Stomach smooth muscle (tissue), 2 donors: ENCODE measurements around the gene TTLL5.
"Not testable (repeated sequence)": the region's sequence is repeated elsewhere in the genome, so short reads cannot be mapped to it uniquely, and the experiment has no call there.

Experiments
- H3K27ac ChIP-seq: one replicate; pipeline ENCODE4 v1.7.0; 2013; ENCODE audit warnings: mild to moderate bottlenecking, low read length, inconsistent platforms
- H3K27me3 ChIP-seq, 2 donors: one replicate each; pipeline ENCODE4 v1.7.0; 2013; ENCODE audit warnings: low read length in 2 of 2; ENCODE audit not compliant: insufficient read depth in 2 of 2, control insufficient read depth in 1 of 2
- H3K36me3 ChIP-seq, 2 donors: one replicate each; pipeline ENCODE4 v1.7.0; 2013; ENCODE audit warnings: low read length in 2 of 2; ENCODE audit not compliant: control insufficient read depth in 2 of 2, insufficient read depth in 2 of 2
- H3K4me1 ChIP-seq: one replicate; pipeline ENCODE4 v1.7.0; 2013; ENCODE audit warnings: low read length; ENCODE audit not compliant: control insufficient read depth, insufficient read depth
- H3K4me3 ChIP-seq, 2 donors: one replicate each; pipeline ENCODE4 v1.7.0; 2013; ENCODE audit warnings: low read length in 2 of 2
- H3K9ac ChIP-seq, 2 donors: one replicate each; pipeline ENCODE4 v1.7.0; 2013; ENCODE audit warnings: low read length in 2 of 2, mild to moderate bottlenecking in 1 of 2
- H3K9me3 ChIP-seq, 2 donors: one replicate each; pipeline ENCODE4 v1.7.0; 2013; ENCODE audit warnings: low read length in 2 of 2; ENCODE audit not compliant: control insufficient read depth in 2 of 2
- donor health status: healthy.
- donor health status: Pancreatic carcinoma.

The TTLL5 gene

GRCh38 chr14:75906680-75907280 lies 245.7 kb downstream of the TTLL5 start:
- no peak overlapping the region for H3K4me3 ChIP-seq
- H3K27ac ChIP-seq, result no peak overlapping the region
- H3K9ac ChIP-seq, result no peak overlapping the region

GRCh38 chr14:75907756-75908359 lies 246.8 kb downstream of the TTLL5 start:
- Histone ChIP-seq H3K36me3 (no peaks in the 10 kb centered on the region), H3K9me3 (no peaks in the 10 kb centered on the region), H3K4me1 (no peaks in the 10 kb centered on the region), H3K9ac (no peak overlapping the region), H3K27ac (no peak overlapping the region), H3K27me3 (no peaks in the 10 kb centered on the region), H3K4me3 (no peak overlapping the region)

More at GRCh38 chr14:75906680-75907280, 245.7 kb downstream of the TTLL5 start:
- Histone ChIP-seq H3K9me3 (no peaks in the 10 kb centered on the region), H3K27me3 (no peaks in the 10 kb centered on the region), H3K36me3 (no peaks in the 10 kb centered on the region), H3K4me1 (no peaks in the 10 kb centered on the region)

GRCh38 chr14:75909630-75910029 lies 248.6 kb downstream of the TTLL5 start:
- no peaks in the 10 kb centered on the region for H3K27me3 ChIP-seq
- no peak overlapping the region for H3K4me3 ChIP-seq
- no peaks in the 10 kb centered on the region for H3K9me3 ChIP-seq
- H3K4me1 ChIP-seq, result no peaks in the 10 kb centered on the region
- H3K27ac ChIP-seq, result no peak overlapping the region
- no peak overlapping the region for H3K9ac ChIP-seq
- H3K36me3 ChIP-seq, result no peaks in the 10 kb centered on the region

GRCh38 chr14:75910048-75910447 lies 249.0 kb downstream of the TTLL5 start:
- Histone ChIP-seq H3K27me3 (no peaks in the 10 kb centered on the region), H3K4me1 (no peaks in the 10 kb centered on the region), H3K36me3 (no peaks in the 10 kb centered on the region), H3K4me3 (no peak overlapping the region), H3K9me3 (no peaks in the 10 kb centered on the region), H3K27ac (no peak overlapping the region), H3K9ac (no peak overlapping the region)

DNA sequence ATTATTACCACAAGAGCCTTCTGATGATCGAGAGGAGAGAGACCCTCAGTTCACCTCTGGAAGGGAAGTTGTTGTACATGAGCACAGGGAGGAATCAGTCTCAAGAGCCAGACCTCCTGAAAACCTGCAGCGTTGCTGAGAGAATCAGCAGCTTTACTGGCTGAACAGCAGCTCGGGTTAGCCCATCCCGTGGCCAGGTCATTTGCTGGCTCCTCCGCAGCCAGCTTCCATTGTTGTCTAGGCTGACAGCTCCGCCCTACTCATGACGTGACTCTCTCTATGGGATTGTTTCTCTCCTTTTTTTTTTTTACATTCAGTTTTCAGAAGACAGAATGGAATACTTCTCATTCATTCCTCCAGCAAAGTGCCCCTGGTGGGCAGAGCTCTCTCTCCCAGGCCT lies 250.8 kb downstream of the TTLL5 start:
- no peaks in the 10 kb centered on the region for H3K9me3 ChIP-seq
- H3K4me1 ChIP-seq, result no peaks in the 10 kb centered on the region
- H3K36me3 ChIP-seq, result no peaks in the 10 kb centered on the region
- H3K9ac ChIP-seq, result no peak overlapping the region
- H3K27me3 ChIP-seq, result no peaks in the 10 kb centered on the region
- H3K27ac ChIP-seq, result no peak overlapping the region
- H3K4me3 ChIP-seq, result no peak overlapping the region

DNA sequence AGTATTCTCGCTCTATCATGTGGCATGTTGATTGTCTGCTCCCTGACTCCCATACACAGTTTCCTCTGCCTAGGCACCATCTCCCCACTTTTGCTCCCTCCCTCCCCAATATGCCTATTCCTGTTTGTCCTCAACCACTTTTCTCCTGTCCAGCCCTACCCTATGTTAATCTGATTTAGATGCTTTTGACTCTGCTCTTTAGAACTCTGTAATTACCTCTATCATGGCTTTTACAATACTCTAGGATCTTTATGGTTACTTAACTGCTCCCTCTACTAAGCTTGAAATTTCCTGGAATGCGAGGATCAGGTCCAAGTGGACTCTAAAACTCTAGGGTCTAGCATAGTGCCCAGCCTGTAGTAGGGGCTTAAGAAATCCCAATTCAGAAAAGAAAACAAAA lies 252.1 kb downstream of the TTLL5 start:
- Histone ChIP-seq H3K27ac (no peak overlapping the region), H3K9me3 (no peaks in the 10 kb centered on the region), H3K27me3 (no peaks in the 10 kb centered on the region), H3K4me3 (no peak overlapping the region), H3K9ac (no peak overlapping the region), H3K4me1 (no peaks in the 10 kb centered on the region), H3K36me3 (no peaks in the 10 kb centered on the region)

DNA sequence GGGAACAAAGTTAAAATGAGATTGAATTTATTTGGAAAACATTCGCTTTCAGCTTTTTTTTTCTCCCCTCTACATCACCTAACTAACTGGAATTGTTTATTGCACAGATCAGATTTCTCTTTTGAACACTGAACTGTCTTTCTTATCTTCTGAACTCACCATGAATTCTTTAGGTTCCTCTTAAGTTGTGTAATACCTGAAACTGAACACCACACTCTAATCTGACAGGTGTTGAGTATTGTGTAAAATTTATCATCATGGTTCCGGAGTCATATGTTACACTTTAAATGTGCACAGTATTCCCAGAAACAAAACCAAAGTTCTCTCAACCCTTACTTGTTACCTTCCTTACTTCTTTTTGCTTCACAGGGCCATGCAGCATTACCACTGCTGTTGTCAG lies 254.0 kb downstream of the TTLL5 start:
- Histone ChIP-seq H3K27ac (no peak overlapping the region), H3K9ac (no peak overlapping the region)

DNA sequence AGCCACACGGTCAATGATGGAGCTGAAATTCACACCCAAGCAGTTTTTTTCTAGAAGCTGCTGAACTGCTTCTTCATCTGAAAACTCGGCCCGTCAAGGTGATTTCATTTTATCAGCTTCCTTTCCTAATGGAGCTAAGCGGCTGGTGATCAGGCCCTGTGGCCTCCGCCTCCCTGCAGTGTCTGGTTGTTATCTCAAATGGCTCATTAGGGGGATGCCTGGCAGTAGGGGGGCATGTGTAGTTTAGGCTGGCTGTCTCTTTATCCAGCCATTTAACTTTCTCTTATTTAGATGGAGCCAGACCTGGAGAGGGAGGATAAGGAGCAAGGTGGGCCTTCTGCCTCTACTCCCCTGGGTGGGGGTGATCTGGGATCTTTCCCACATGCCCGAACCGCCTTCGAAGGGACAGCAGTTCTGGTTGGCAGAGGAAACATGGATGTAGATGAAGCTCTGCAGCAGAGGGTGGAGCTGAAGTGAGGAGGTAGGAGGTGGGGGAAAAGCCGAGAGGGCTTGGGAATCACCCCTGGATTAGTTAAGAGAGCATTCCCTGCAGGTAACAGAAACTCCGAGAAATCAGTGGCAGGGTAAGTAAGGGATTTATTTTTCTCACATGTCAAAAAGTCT lies 256.4 kb downstream of the TTLL5 start:
- no peaks in the 10 kb centered on the region for H3K4me1 ChIP-seq
- no peaks in the 10 kb centered on the region for H3K27me3 ChIP-seq
- H3K9ac ChIP-seq, result no peak overlapping the region
- H3K36me3 ChIP-seq, result no peaks in the 10 kb centered on the region
- H3K9me3 ChIP-seq, result no peaks in the 10 kb centered on the region
- H3K27ac ChIP-seq, result no peak overlapping the region
- no peak overlapping the region for H3K4me3 ChIP-seq

More for the DNA sequence above, 254.0 kb downstream of the TTLL5 start:
- Histone ChIP-seq H3K36me3 (no peaks in the 10 kb centered on the region), H3K9me3 (no peaks in the 10 kb centered on the region), H3K27me3 (no peaks in the 10 kb centered on the region), H3K4me1 (no peaks in the 10 kb centered on the region), H3K4me3 (no peak overlapping the region)

DNA sequence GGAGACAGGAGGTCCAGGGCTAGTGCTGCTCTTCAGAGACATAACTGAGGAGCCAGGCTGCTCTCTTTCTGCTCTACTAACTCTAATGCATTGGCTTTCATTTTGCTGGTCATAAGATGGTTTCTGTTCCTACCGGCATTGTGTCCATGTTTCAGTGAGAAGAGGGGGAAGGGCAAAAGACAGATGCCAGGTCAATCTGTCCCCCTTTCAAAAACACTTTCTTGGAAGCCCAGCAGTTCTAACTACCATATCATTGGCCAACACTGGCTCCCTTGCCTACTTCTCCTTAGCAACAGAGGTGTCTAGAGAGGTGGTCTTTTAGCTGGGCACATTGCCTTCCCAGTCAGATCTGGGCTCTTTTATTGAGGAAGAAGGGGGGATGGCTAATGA lies 256.9 kb downstream of the TTLL5 start:
- Histone ChIP-seq H3K4me3 (no peak overlapping the region), H3K9ac (no peak overlapping the region), H3K4me1 (no peaks in the 10 kb centered on the region), H3K27me3 (no peaks in the 10 kb centered on the region), H3K36me3 (no peaks in the 10 kb centered on the region), H3K27ac (no peak overlapping the region), H3K9me3 (no peaks in the 10 kb centered on the region)

GRCh38 chr14:75920421-75920820 lies 259.4 kb downstream of the TTLL5 start:
- not testable (repeated sequence) for H3K4me1 ChIP-seq, H3K4me3 ChIP-seq, H3K27me3 ChIP-seq, H3K9ac ChIP-seq, H3K36me3 ChIP-seq, H3K27ac ChIP-seq, H3K9me3 ChIP-seq

GRCh38 chr14:75925141-75925840 lies 264.2 kb downstream of the TTLL5 start:
- H3K4me3 ChIP-seq, H3K27me3 ChIP-seq, H3K9ac ChIP-seq, H3K27ac ChIP-seq, H3K4me1 ChIP-seq, H3K9me3 ChIP-seq, H3K36me3 ChIP-seq: not testable (repeated sequence)
